ENCODE data around the gene PDE4D. TPM values are rescaled to one million over a fixed set of nuclear protein-coding genes. Genes with fewer than 3 reads are reported as not detected.

Gene PDE4D
- total and polyA plus RNA-seq, 10 of the 15 experiments (the other 5 are each of a cell fraction or from before 2014, with no cell fraction given) = 0.87 to 4.1 (median 2.2) TPM

- no peak overlapping the region for H3K4me3 ChIP-seq
- H3K9me3 ChIP-seq (replicated peaks; ENCODE audit: control insufficient read depth, insufficient read depth, low read length) = no peaks in the 10 kb centered on the region
- no peak overlapping the region for H2AFZ ChIP-seq (ENCODE audit: control insufficient read depth, low read depth, low read length)
- H3K27ac ChIP-seq (ENCODE audit: control insufficient read depth, insufficient read depth) = no peak overlapping the region
- CTCF ChIA-PET = interaction anchor here (1.1 kb wide), 1 partner anchor 44 kb away, joined by 3 read pairs; no protein-coding TSS in a partner anchor
- DNase-seq (ENCODE audit: low read depth, low spot score) (no peak), ATAC-seq (no peak), FAIRE-seq (no peak)
- in situ Hi-C loops (cut with MboI) = no loop called here
- TF ChIP-seq BCL3 (IDR thresholded peaks at IDR 0.05; ENCODE audit: borderline replicate concordance, insufficient read depth, low read depth, low read length, poor library complexity, severe bottlenecking) = peak; percentile 66
- TF ChIP-seq BACH1 (IDR thresholded peaks at IDR 0.05; ENCODE audit: borderline replicate concordance) = no peak
- H3K4me2 ChIP-seq (ENCODE audit: control insufficient read depth, insufficient read depth) = no peak overlapping the region
- POLR2A ChIA-PET = interaction anchor here (0.7 kb wide), 1 partner anchor 267 kb away, joined by 7 read pairs; no protein-coding TSS in a partner anchor
- no peaks in the 10 kb centered on the region for H3K4me1 ChIP-seq (ENCODE audit: control insufficient read depth, insufficient read depth, low read length)
- 49% methylated on average over 6 of the region's 7 CpGs for WGBS (ENCODE audit: insufficient coverage, insufficient replicate concordance, low lambda C conversion rate, missing lambda C conversion rate)
- no TSS peak for BruUV-seq (replicated peaks)
- H4K20me1 ChIP-seq (ENCODE audit: control insufficient read depth, insufficient read depth) = no peaks in the 10 kb centered on the region
- H3K27me3 ChIP-seq (replicated peaks in 1 of 2; ENCODE audit: control insufficient read depth in 2 of 2, insufficient read depth in 2 of 2, low read length in 1 of 2) = no peaks in the 10 kb centered on the region
- RAD21 ChIA-PET (ENCODE audit: unreplicated experiment) = interaction anchor here (0.7 to 1.7 kb wide), 3 partner anchors 8 to 44 kb away, joined by 3 to 6 read pairs (median 3); no protein-coding TSS in a partner anchor
- H3K79me2 ChIP-seq (ENCODE audit: control insufficient read depth, insufficient read depth, low read length) = no peaks in the 10 kb centered on the region
- no peak overlapping the region for H3K9ac ChIP-seq (ENCODE audit: control insufficient read depth, insufficient read depth, low read length)
- no peaks in the 10 kb centered on the region for H3K36me3 ChIP-seq (ENCODE audit: control insufficient read depth in 2 of 2, insufficient read depth in 2 of 2, low read length in 1 of 2)
- SMC1A ChIA-PET (ENCODE audit: uncharacterized antibody, unreplicated experiment) = interaction anchor here (0.8 to 1.5 kb wide), 5 partner anchors 8 to 785 kb away, joined by 3 to 4 read pairs (median 3); no protein-coding TSS in a partner anchor
- intact Hi-C loops (cut with micrococcal nuclease; ENCODE audit: unreplicated experiment) = no loop called here
Observed at GRCh38 chr5:59756373-59757035, 137.0 kb downstream of the PDE4D start.

- DNase-seq (ENCODE audit: low read depth, low spot score) (no peak), FAIRE-seq (no peak), ATAC-seq (no peak)
- no peaks in the 10 kb centered on the region for H3K9me3 ChIP-seq (replicated peaks; ENCODE audit: control insufficient read depth, insufficient read depth, low read length)
- no peak overlapping the region for H3K4me3 ChIP-seq
- H2AFZ ChIP-seq (ENCODE audit: control insufficient read depth, low read depth, low read length) = no peak overlapping the region
- no peaks in the 10 kb centered on the region for H4K20me1 ChIP-seq (ENCODE audit: control insufficient read depth, insufficient read depth)
- ChIA-PET CTCF (interaction anchor here (1.1 to 1.3 kb wide), 2 partner anchors 32 to 45 kb away, joined by 3 to 4 read pairs; no protein-coding TSS in a partner anchor), SMC1A (ENCODE audit: uncharacterized antibody, unreplicated experiment) (interaction anchor here (1.1 to 1.5 kb wide), 3 partner anchors 9 to 11 kb away, joined by 3 read pairs; no protein-coding TSS in a partner anchor), POLR2A (no interaction called here), RAD21 (ENCODE audit: unreplicated experiment) (interaction anchor here (1.4 to 1.7 kb wide), 2 partner anchors 11 to 45 kb away, joined by 3 to 6 read pairs; no protein-coding TSS in a partner anchor)
- 48% methylated on average over 1 of the region's 1 CpG for WGBS (ENCODE audit: insufficient coverage, insufficient replicate concordance, low lambda C conversion rate, missing lambda C conversion rate)
- H3K79me2 ChIP-seq (ENCODE audit: control insufficient read depth, insufficient read depth, low read length) = no peaks in the 10 kb centered on the region
- intact Hi-C loops (cut with micrococcal nuclease; ENCODE audit: unreplicated experiment) = no loop called here
- no peak overlapping the region for H3K27ac ChIP-seq (ENCODE audit: control insufficient read depth, insufficient read depth)
- H3K4me1 ChIP-seq (ENCODE audit: control insufficient read depth, insufficient read depth, low read length) = no peaks in the 10 kb centered on the region
- no peak overlapping the region for H3K9ac ChIP-seq (ENCODE audit: control insufficient read depth, insufficient read depth, low read length)
- H3K36me3 ChIP-seq (ENCODE audit: control insufficient read depth in 2 of 2, insufficient read depth in 2 of 2, low read length in 1 of 2) = no peaks in the 10 kb centered on the region
- no TSS peak for BruUV-seq (replicated peaks)
- in situ Hi-C loops (cut with MboI) = no loop called here
- H3K27me3 ChIP-seq (replicated peaks in 1 of 2; ENCODE audit: control insufficient read depth in 2 of 2, insufficient read depth in 2 of 2, low read length in 1 of 2) = no peaks in the 10 kb centered on the region
- no peak overlapping the region for H3K4me2 ChIP-seq (ENCODE audit: control insufficient read depth, insufficient read depth)
- no peak for TF ChIP-seq TCF3 (IDR thresholded peaks at IDR 0.05; ENCODE audit: borderline replicate concordance, insufficient read depth, low read depth, low read length)
- no peak for TF ChIP-seq BACH1 (IDR thresholded peaks at IDR 0.05; ENCODE audit: borderline replicate concordance)
- no peak for TF ChIP-seq ZBTB40 (IDR thresholded peaks at IDR 0.05; ENCODE audit: borderline replicate concordance)
- no peak for TF ChIP-seq RAD51 (IDR thresholded peaks at IDR 0.05)
- no peak for TF ChIP-seq NFYB (IDR thresholded peaks at IDR 0.05; ENCODE audit: insufficient read depth, low read depth, low read length)
Observed at GRCh38 chr5:59755476-59755875, 138.1 kb downstream of the PDE4D start.

Measured in GM12878 (cell line).